HEK293 (cell line): ENCODE results near the gene PER1.

Source experiments
- EGR2 ChIP-seq: fragments of 450-650 bp; formaldehyde crosslinking; IDR thresholded peaks from 2 replicates; pipeline ENCODE4 v1.5.1; 2016; ENCODE audit warnings: low read depth, missing biosample characterization, missing genetic modification characterization
- GFI1B ChIP-seq: fragments of 450-650 bp; formaldehyde crosslinking; IDR thresholded peaks from 2 replicates; pipeline ENCODE4 v1.5.1; 2016; ENCODE audit warnings: missing biosample characterization, missing genetic modification characterization
- GLI2 ChIP-seq: fragments of 450-650 bp; formaldehyde crosslinking; IDR thresholded peaks from 2 replicates; pipeline ENCODE4; 2017; ENCODE audit warnings: missing biosample characterization, missing genetic modification characterization, low read depth, borderline replicate concordance
- SALL2 ChIP-seq: fragments of 450-650 bp; formaldehyde crosslinking; IDR thresholded peaks from 2 replicates; pipeline ENCODE4 v1.5.0; 2017; ENCODE audit warnings: missing biosample characterization, mild to moderate bottlenecking, missing genetic modification characterization, borderline replicate concordance
- SP3 ChIP-seq: fragments of 450-650 bp; formaldehyde crosslinking; IDR thresholded peaks from 2 replicates; pipeline ENCODE4 v1.5.1; 2016; ENCODE audit warnings: missing biosample characterization, missing genetic modification characterization
- ZEB2 ChIP-seq: fragments of 450-650 bp; formaldehyde crosslinking; IDR thresholded peaks from 2 replicates; pipeline ENCODE4 v1.5.1; 2016; ENCODE audit warnings: missing biosample characterization, missing genetic modification characterization
- ZNF121 ChIP-seq: fragments of 450-650 bp; formaldehyde crosslinking; IDR thresholded peaks from 2 replicates; pipeline ENCODE4 v1.5.1; 2016; ENCODE audit warnings: missing biosample characterization, missing genetic modification characterization
- ZNF146 ChIP-seq: fragments of 450-650 bp; formaldehyde crosslinking; IDR thresholded peaks from 2 replicates; pipeline ENCODE4 v1.5.1; 2016; ENCODE audit warnings: missing biosample characterization, missing genetic modification characterization
- ZNF221 ChIP-seq: fragments of 450-650 bp; formaldehyde crosslinking; IDR thresholded peaks from 2 replicates; pipeline ENCODE4 v1.5.1; 2017; ENCODE audit warnings: missing biosample characterization, missing genetic modification characterization, borderline replicate concordance
- ZNF416 ChIP-seq: fragments of 450-650 bp; formaldehyde crosslinking; IDR thresholded peaks from 2 replicates; pipeline ENCODE4 v1.5.1; 2016; ENCODE audit warnings: missing biosample characterization, missing genetic modification characterization
- ZNF473 ChIP-seq: fragments of 450-650 bp; formaldehyde crosslinking; IDR thresholded peaks from 2 replicates; pipeline ENCODE4 v1.5.1; 2017; ENCODE audit warnings: missing biosample characterization, missing genetic modification characterization
- ZNF530 ChIP-seq: fragments of 450-650 bp; formaldehyde crosslinking; IDR thresholded peaks from 2 replicates; pipeline ENCODE4 v1.5.1; 2016; ENCODE audit warnings: low read depth, missing biosample characterization, missing genetic modification characterization
- ZNF558 ChIP-seq: fragments of 450-650 bp; formaldehyde crosslinking; IDR thresholded peaks from 2 replicates; pipeline ENCODE4 v1.5.1; 2016; ENCODE audit warnings: missing biosample characterization, missing genetic modification characterization
- ZNF561 ChIP-seq: fragments of 450-650 bp; IDR thresholded peaks from 2 replicates; pipeline ENCODE4 v1.5.1; 2018; ENCODE audit warnings: missing biosample characterization, missing genetic modification characterization, borderline replicate concordance
- ZNF596 ChIP-seq: fragments of 450-650 bp; IDR thresholded peaks from 2 replicates; pipeline ENCODE4 v1.5.0; 2018; ENCODE audit warnings: missing biosample characterization, mild to moderate bottlenecking, missing genetic modification characterization, moderate library complexity
- ZNF624 ChIP-seq: fragments of 450-650 bp; formaldehyde crosslinking; IDR thresholded peaks from 2 replicates; pipeline ENCODE4 v1.5.1; 2017; ENCODE audit warnings: missing biosample characterization, missing genetic modification characterization
- ZNF658 ChIP-seq: fragments of 450-650 bp; formaldehyde crosslinking; IDR thresholded peaks from 2 replicates; pipeline ENCODE4; 2016; ENCODE audit warnings: missing biosample characterization, missing genetic modification characterization
- ZNF677 ChIP-seq: fragments of 450-650 bp; IDR thresholded peaks from 2 replicates; pipeline ENCODE4 v1.5.0; 2018; ENCODE audit warnings: missing biosample characterization, mild to moderate bottlenecking, missing genetic modification characterization, moderate library complexity
- ZNF768 ChIP-seq: fragments of 450-650 bp; formaldehyde crosslinking; IDR thresholded peaks from 2 replicates; pipeline ENCODE4 v1.5.1; 2018; ENCODE audit warnings: missing biosample characterization, mild to moderate bottlenecking, missing genetic modification characterization
- ZNF791 ChIP-seq: fragments of 450-650 bp; formaldehyde crosslinking; IDR thresholded peaks from 2 replicates; pipeline ENCODE4 v1.5.1; 2016; ENCODE audit warnings: missing biosample characterization, missing genetic modification characterization
- ZSCAN23 ChIP-seq: fragments of 450-650 bp; formaldehyde crosslinking; IDR thresholded peaks from 2 replicates; pipeline ENCODE4 v1.5.1; 2016; ENCODE audit warnings: missing biosample characterization, missing genetic modification characterization
- TF ChIP-seq, protein P1 (sequence below): fragments of 450-650 bp; formaldehyde crosslinking; IDR thresholded peaks from 2 replicates; pipeline ENCODE4 v1.5.1; 2016; ENCODE audit warnings: missing biosample characterization, missing genetic modification characterization
- TF ChIP-seq, protein P2 (sequence below): fragments of 450-650 bp; formaldehyde crosslinking; optimal IDR thresholded peaks from 2 replicates; pipeline ENCODE3; 2016; ENCODE audit warnings: missing biosample characterization, mild to moderate bottlenecking, missing genetic modification characterization
- TF ChIP-seq, protein P3 (sequence below): fragments of 450-650 bp; formaldehyde crosslinking; IDR thresholded peaks from 2 replicates; pipeline ENCODE4 v1.5.1; 2016; ENCODE audit warnings: missing biosample characterization, missing genetic modification characterization
- TF ChIP-seq, protein P4 (sequence below): fragments of 450-650 bp; formaldehyde crosslinking; IDR thresholded peaks from 2 replicates; pipeline ENCODE4 v1.5.1; 2017; ENCODE audit warnings: missing biosample characterization, missing genetic modification characterization
- TF ChIP-seq, protein P5 (sequence below): fragments of 450-650 bp; formaldehyde crosslinking; IDR thresholded peaks from 2 replicates; pipeline ENCODE4 v1.5.1; 2017; ENCODE audit warnings: missing biosample characterization, missing genetic modification characterization

PER1 gene

DNA sequence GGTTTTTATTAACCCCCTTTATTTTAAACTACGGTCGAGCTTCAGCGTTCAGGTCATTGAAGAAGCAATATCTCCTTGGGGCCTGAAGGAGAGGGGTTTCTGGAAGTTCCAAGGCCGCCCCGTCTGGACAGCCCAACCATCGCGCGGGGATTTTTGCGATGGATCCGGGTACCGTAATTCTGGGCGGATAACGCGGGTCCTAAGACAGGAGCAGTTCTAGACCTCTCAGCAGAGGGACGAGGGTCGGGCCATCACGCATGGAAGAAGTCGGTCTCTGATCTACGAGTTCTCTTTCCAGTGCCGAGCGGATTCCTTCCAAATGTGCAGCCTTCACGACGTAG, 34.2 kb upstream of the PER1 start (continued):
- TF ChIP-seq ZNF677 (tag by site-specific recombination) (peak; percentile 77; the same call in 1 of the 2 replicates), ZNF121 (no peak), ZNF658 (tag by site-specific recombination) (no peak), ZNF146 (tag by site-specific recombination) (peak; percentile 1), ZNF768 (tag by site-specific recombination) (no peak), ZSCAN23 (tag by site-specific recombination) (no peak), ZNF558 (tag by site-specific recombination) (no peak), SALL2 (tag by site-specific recombination) (no peak), ZNF791 (tag by site-specific recombination) (no peak), ZNF561 (tag by site-specific recombination) (0 out of 2 replicates have a peak, but pooled peaks have one; percentile 10), ZNF530 (tag by site-specific recombination) (no peak), ZNF416 (tag by site-specific recombination) (no peak), SP3 (no peak), ZNF624 (tag by site-specific recombination) (peak; percentile 95), GLI2 (tag by site-specific recombination) (no peak), GFI1B (0 out of 2 replicates have a peak, but pooled peaks have one; percentile 9), ZEB2 (tag by site-specific recombination) (peak; percentile 21; the same call in 1 of the 2 replicates), ZNF473 (peak; percentile 92; the same call in 1 of the 2 replicates), ZNF221 (0 out of 2 replicates have a peak, but pooled peaks have one; percentile 67), EGR2 (tag by site-specific recombination) (no peak), ZNF596 (tag by site-specific recombination) (no peak)
- TF ChIP-seq, protein P1, sequence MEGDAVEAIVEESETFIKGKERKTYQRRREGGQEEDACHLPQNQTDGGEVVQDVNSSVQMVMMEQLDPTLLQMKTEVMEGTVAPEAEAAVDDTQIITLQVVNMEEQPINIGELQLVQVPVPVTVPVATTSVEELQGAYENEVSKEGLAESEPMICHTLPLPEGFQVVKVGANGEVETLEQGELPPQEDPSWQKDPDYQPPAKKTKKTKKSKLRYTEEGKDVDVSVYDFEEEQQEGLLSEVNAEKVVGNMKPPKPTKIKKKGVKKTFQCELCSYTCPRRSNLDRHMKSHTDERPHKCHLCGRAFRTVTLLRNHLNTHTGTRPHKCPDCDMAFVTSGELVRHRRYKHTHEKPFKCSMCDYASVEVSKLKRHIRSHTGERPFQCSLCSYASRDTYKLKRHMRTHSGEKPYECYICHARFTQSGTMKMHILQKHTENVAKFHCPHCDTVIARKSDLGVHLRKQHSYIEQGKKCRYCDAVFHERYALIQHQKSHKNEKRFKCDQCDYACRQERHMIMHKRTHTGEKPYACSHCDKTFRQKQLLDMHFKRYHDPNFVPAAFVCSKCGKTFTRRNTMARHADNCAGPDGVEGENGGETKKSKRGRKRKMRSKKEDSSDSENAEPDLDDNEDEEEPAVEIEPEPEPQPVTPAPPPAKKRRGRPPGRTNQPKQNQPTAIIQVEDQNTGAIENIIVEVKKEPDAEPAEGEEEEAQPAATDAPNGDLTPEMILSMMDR = no peak
- TF ChIP-seq, protein P2, sequence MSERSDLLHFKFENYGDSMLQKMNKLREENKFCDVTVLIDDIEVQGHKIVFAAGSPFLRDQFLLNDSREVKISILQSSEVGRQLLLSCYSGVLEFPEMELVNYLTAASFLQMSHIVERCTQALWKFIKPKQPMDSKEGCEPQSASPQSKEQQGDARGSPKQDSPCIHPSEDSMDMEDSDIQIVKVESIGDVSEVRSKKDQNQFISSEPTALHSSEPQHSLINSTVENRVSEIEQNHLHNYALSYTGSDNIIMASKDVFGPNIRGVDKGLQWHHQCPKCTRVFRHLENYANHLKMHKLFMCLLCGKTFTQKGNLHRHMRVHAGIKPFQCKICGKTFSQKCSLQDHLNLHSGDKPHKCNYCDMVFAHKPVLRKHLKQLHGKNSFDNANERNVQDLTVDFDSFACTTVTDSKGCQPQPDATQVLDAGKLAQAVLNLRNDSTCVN (tag by site-specific recombination) = peak; percentile 20
- TF ChIP-seq, protein P3, sequence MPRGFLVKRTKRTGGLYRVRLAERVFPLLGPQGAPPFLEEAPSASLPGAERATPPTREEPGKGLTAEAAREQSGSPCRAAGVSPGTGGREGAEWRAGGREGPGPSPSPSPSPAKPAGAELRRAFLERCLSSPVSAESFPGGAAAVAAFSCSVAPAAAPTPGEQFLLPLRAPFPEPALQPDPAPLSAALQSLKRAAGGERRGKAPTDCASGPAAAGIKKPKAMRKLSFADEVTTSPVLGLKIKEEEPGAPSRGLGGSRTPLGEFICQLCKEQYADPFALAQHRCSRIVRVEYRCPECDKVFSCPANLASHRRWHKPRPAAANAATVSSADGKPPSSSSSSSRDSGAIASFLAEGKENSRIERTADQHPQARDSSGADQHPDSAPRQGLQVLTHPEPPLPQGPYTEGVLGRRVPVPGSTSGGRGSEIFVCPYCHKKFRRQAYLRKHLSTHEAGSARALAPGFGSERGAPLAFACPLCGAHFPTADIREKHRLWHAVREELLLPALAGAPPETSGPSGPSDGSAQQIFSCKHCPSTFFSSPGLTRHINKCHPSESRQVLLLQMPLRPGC (tag by site-specific recombination) = no peak
- TF ChIP-seq, protein P4, sequence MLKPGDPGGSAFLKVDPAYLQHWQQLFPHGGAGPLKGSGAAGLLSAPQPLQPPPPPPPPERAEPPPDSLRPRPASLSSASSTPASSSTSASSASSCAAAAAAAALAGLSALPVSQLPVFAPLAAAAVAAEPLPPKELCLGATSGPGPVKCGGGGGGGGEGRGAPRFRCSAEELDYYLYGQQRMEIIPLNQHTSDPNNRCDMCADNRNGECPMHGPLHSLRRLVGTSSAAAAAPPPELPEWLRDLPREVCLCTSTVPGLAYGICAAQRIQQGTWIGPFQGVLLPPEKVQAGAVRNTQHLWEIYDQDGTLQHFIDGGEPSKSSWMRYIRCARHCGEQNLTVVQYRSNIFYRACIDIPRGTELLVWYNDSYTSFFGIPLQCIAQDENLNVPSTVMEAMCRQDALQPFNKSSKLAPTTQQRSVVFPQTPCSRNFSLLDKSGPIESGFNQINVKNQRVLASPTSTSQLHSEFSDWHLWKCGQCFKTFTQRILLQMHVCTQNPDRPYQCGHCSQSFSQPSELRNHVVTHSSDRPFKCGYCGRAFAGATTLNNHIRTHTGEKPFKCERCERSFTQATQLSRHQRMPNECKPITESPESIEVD (tag by site-specific recombination) = no peak
- TF ChIP-seq, protein P5, sequence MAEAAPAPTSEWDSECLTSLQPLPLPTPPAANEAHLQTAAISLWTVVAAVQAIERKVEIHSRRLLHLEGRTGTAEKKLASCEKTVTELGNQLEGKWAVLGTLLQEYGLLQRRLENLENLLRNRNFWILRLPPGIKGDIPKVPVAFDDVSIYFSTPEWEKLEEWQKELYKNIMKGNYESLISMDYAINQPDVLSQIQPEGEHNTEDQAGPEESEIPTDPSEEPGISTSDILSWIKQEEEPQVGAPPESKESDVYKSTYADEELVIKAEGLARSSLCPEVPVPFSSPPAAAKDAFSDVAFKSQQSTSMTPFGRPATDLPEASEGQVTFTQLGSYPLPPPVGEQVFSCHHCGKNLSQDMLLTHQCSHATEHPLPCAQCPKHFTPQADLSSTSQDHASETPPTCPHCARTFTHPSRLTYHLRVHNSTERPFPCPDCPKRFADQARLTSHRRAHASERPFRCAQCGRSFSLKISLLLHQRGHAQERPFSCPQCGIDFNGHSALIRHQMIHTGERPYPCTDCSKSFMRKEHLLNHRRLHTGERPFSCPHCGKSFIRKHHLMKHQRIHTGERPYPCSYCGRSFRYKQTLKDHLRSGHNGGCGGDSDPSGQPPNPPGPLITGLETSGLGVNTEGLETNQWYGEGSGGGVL = peak; percentile 61
